Fibroblast of skin of abdomen (primary cell): ENCODE measurements around the gene AKR1C2.
"Not testable (repeated sequence)": the region's sequence is repeated elsewhere in the genome, so short reads cannot be mapped to it uniquely, and the experiment has no call there.

Source experiments
- DNase-seq: peaks from one replicate; pipeline ENCODE4 v3.0.0-alpha.2; 2013

Gene AKR1C2

DNA sequence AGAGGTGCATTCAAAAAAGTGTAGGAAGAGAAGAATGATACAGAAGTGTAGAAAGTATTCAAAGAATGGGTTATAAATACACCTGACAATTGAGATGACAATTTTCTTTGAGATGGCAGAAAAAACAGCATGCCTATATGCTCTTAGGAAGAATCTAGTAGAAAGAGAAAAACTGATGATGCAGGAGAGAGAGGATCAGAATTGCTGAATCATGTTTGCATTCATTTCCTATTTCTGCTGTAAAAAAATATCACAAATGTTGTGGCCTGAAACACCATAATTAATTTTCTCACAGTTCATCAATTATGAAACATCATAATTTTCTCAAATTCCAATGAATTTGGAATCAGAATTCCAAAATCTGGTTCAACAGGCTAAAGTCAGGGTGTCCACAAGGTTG lies 50.3 kb downstream of the AKR1C2 start:
- DNase-seq: no peak

DNA sequence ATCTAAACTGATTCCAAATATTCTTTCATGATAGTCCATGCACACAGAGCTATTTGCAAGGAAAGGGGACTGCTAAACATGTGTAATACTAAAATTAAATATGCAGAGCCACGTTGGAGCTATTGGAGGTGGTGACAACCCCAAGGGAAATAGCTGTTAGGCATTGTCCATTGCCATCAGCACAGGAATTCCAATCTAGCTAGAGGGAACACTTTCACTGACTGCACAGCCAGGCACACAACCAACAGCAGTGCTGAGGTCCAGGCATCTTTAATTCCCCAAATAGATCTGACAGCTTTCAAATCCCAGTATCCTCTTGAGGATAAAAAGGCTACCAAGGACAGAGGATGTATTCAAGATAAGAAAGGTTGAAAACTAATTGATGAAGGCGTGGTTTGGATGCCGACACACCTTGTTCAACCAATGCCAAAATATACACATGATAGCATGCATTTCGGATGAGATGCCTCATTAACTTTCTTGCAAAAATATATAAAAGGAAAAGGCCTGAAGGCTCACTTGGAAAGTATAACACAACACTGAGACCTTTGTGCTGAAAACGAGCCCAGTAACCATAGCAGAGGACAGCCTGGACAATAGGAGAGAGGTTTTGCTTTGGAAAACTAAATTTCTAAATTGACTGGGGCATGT lies 52.0 kb downstream of the AKR1C2 start:
- not testable (repeated sequence) for DNase-seq

- peak; percentile 85 for DNase-seq
These were observed 55.7 kb downstream of the AKR1C2 start for GRCh38 chr10:4947635-4948596.

DNA sequence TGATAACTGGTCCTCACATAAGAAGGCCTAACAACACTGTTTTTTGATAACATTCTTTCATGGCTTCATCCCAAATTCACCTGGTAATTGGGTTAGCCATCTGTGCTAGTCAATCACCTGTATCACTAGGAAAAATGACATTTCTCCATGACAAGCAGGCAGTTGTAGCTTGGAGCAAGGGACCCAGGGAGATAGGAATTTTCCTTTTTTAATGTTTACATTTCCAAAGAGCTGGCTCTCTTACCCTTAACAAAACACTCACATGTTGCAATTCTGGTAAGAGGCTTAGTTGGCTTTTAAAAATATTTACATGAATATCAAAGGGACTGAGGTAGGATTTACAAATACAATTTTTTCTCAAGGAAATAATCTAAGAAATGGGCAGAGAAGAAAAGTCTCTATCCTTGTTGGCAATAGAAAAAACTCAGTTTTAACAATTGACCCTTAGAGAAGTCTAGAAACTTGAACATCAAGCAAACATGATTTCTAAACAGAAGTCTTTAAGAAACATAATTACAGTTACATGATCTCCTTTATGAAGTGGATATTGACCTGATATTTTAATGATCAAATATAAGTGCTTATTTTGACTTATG lies 56.5 kb downstream of the AKR1C2 start:
- no peak for DNase-seq

DNA sequence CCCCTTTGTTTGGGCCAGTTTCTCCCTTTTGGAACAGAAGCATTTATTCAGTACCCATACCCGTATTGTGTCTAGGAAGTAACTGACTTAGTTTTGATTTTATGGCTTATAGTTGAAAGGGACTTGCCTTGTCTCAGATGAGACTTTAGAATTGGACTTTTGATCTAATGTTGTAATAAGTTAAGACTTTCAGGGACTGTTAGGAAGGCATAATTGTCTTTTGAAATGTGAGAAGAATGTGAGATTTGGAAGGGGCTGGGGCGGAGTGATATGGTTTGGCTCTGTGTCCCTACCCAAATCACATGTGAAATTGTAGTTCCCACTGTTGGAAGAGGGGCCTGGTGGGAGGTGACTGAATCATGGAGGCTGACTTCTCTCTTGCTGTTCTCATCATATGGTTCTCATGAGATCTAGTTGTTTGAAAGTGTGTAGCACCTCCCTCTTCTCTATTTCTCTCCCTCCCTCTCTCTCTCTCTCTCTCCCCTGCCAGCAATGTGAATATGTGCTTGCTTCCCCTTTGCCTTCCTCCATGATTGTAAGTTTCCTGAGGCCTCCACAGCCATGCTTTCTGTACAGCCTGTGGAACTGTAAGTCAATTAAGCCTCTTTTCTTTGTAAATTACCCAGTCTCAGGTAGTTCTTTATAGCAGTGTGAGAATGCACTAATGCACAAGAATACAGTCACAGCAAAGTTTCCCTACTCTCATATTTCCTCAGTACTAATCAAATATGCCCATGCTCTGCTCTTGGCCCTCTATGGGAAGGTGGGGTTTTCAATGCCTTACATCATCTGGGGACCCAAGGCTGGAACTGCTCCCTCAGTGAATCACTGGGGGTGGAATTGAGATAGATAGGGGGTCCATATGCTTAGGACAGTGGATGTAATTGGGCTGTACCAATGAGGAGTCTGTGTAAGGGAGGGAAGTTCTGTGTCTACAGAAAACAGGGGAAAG lies 57.6 kb downstream of the AKR1C2 start:
- DNase-seq: no peak

DNA sequence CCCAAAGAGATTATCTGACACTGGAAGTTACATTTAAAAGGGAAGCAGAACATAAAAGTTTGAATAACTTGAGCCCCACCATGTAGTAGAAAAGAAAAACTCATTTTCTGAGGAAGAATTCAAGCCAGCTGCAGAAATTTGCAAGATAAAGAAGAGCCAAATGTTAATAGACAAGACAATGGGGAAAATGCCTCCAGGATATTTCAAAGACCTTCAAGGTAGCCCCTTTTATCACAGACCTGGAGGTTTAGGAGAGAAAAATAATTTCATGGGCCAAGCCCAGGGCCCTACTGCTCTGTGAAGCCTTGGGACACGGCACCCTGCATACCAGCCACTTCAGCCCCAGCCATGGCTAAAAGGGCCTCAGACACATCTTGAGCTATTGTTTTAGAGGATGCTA lies 58.8 kb downstream of the AKR1C2 start:
- DNase-seq: no peak

DNA sequence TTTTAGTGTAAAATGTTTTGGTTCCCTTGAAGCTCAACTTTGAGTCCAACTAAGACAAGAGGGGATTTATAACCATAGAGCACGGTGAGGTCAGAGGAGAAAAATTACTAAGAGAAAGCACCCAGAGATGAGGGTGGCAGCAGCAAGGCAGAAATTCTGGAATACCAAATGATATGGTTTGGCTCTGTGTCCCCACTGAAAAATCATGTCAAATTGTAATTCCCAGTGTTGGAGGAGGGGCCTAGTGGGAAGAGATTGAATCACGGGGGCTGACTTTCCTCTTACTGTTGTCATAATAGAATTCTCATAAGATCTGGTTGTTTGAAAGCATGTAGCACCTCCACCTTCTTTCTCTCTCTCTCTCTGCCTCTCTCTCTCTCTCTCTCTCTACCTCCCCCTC lies 59.8 kb downstream of the AKR1C2 start:
- no peak for DNase-seq

DNA sequence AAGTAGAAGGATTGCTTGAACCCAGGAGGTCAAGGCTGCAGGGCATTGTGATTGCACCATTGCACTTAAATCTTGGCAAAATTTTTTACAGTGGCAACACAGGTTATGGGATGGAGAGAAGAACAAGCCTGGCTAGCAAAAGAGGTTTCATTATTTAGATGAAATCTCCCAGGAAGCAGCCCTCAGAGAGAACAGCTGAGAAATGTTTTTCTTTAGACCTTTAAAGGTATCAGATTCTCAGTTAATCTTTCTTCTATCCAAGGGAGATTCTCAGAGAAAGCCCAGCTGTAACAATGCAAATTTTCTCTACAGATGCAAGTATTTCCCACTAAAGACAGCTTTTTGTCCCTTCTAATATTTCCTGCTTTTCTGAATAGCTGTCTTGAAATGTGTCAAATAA lies 60.2 kb downstream of the AKR1C2 start:
- not testable (repeated sequence) for DNase-seq

- DNase-seq: peak; percentile 62
These were observed 60.7 kb downstream of the AKR1C2 start for GRCh38 chr10:4942931-4943330.

DNA sequence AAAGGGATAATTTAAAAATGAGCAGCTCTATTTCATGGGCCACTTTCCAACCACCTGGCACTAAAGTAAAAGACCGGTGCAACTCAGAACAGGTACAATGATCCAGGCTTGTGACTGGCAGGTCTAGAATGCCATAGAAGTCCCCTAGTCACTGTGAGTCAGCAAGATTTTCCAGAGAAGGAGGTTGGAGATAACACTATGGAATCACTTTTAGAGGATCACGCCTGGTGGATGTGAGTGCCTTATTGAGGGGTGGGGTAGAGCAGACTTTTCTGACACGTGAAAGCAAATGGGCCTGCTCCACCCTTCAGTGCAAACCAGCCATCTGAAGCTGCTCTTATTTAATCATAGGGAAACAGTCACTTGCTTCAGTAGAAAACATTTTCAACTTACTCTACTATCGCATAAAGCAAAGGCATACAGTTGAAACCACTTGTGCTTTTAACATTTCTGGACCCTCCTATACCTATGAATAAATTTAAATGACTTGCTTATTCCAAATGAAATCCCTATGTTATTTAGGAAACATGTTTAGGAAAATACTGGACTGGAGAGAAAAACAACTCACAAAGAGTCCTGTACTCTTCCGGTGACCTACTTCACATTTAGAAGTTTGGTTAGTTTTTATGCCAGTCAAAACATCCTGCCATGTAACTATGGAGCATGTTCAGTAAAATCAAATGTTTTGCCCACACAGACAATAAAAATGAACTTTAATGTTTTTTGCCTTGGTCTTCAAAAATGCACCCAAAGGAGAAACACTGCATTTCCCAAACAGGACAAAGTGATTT lies 61.9 kb downstream of the AKR1C2 start:
- DNase-seq: no peak

DNA sequence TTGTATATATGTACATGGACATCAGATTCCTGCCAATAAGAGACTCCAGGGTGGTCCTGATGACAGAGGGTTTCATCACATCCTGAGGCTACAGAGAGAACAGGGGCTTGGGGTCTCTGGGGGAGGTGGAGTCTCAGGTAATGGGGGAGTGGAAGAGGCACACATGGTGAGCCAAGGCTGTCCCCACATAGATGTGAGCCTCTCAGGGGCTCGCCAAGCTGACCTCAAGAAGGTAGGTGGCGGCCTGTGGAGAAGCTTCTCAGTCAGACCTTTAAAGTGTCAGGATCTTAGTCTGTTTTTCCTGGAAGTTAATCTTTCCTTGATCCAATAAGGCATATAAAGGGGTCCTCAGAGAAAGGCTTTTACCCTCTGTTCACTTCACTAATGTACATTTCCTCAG lies 62.7 kb downstream of the AKR1C2 start:
- not testable (repeated sequence) for DNase-seq

GRCh38 chr10:4940073-4940428 lies 63.6 kb downstream of the AKR1C2 start:
- not testable (repeated sequence) for DNase-seq

- no peak for DNase-seq
These were observed 64.2 kb downstream of the AKR1C2 start for GRCh38 chr10:4939224-4940072.
